Stimulated activated CD8-positive, alpha-beta memory T cell treated with anti-CD3 and anti-CD28 coated beads, Interleukin-4, amount 100 ng/mL, for 1 hour (primary cell): ENCODE data around the gene CD300E.
"Not testable (repeated sequence)": the region's sequence is repeated elsewhere in the genome, so short reads cannot be mapped to it uniquely, and the experiment has no call there.

Experiments used
- DNase-seq, 2 donors: peaks; one replicate each; pipeline ENCODE4 v3.0.0-alpha.2; 2020; ENCODE audit warnings: low read depth in 2 of 2, low spot score in 1 of 2

Gene CD300E

DNA sequence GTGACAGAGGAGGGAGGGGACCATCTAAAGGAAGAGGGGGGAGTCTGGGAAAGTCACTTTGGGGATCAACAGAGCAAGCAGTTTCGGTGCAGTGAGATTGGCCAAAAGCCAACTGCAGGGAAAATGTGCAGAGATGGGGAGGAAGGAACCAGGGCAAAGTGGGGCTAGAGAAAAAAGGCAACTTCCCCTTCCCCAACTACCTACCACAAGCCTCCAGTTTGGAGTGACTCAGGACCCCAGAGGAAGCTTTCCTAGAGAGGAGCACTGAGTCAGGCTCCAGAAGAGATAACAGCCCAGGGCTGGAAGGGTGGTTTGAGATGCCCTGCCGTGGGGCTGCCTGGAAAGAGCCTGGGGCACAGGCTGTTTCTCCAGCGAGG, 24.5 kb downstream of the CD300E start:
- DNase-seq = no peak

DNA sequence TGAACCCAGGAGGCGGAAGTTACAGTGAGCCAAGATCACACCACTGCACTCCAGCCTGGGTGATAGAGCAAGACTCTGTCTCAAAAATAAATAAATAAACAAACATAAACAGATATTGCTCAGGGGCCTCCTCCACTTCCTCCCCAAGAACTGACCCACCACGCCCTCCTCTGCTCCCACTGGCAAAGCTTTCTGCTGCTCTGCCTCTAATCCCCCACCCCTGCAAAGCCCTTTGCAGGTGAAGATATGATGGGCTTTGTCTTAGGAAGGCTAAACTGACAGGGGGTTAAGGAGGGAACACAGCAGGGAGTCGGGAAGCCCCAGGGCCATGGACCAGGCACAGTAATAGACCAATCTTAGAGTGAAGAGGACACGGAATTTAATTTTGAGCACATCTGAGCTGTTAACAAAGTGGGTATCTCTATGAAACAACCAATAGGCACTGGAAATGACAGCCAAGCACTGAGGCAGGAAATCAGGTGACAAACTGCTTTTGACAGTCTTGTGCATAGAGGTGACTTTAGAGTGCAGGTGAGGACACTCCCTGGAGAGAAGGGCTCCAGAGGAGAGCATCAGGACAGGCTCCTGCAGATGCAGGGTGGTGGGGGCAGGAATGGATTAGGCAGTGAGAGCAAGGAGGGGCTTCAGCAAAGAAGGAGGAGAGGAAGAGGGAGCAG, 25.1 kb downstream of the CD300E start:
- no peak for DNase-seq

DNA sequence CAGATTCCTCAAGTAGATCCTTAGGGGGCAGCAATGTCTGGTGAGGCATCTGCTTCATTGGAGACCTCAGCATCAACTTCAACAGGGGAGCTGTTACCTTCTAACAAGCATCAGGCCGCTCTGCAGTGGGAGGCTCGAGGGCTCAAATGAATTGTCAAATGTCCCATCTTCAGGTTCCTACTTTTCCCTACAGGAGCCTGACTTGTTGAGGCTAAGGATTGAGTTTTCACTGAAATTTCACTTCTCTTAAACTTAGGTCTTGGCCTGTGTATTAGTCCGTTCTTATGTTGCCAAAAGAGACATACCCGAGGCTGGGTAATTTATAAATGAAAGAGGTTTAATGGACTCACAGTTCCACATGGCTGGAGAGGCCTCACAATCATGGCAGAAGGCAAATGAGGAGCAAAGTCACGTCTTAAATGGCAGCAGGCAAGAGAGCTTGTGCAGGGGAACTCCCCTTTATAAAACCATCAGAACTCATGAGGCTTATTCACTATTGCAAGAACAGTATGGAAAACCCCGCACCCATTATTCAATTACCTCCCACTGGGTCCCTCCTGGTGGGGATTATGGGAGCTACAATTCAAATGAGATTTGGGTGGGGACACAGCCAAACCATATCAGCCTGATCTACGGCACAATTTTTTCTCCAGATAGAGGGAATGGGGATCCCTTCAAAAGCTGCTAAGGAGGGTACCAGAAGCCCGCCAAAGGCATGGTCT, 26.3 kb downstream of the CD300E start:
- no peak for DNase-seq

DNA sequence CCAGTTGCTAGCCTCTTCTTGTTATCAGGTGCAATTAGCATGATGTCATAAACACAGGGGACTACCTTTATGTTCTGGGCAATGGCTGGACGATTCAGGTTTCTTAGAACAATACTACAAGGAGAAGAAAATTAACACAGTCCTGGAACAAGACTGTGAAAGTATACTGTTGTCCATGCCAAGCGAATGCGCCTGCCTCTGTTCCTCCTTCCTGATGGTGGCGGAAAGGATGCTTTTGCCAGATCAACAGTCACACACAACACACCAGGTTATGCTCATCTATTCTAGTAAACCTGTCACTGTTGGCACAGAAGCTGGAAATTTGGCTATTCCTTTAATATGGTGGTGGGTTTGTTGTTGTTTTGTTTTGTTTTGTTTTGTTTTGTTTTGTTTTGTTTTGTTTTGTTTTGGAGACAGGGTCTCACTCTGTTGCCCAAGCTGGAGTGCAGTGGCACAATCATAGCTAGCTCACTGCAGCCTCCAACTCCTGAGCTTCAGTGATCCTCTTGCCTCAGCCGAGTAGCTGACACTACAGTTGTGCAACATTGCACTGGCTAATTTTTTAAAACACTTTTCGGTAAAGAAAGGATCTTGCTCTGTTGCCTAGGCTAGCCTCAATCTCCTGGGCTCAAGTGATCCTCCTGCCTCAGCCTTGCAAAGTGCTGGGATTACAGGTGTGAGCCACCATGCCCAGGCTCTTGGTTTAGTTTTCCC, 28.3 kb downstream of the CD300E start:
- no peak for DNase-seq

DNA sequence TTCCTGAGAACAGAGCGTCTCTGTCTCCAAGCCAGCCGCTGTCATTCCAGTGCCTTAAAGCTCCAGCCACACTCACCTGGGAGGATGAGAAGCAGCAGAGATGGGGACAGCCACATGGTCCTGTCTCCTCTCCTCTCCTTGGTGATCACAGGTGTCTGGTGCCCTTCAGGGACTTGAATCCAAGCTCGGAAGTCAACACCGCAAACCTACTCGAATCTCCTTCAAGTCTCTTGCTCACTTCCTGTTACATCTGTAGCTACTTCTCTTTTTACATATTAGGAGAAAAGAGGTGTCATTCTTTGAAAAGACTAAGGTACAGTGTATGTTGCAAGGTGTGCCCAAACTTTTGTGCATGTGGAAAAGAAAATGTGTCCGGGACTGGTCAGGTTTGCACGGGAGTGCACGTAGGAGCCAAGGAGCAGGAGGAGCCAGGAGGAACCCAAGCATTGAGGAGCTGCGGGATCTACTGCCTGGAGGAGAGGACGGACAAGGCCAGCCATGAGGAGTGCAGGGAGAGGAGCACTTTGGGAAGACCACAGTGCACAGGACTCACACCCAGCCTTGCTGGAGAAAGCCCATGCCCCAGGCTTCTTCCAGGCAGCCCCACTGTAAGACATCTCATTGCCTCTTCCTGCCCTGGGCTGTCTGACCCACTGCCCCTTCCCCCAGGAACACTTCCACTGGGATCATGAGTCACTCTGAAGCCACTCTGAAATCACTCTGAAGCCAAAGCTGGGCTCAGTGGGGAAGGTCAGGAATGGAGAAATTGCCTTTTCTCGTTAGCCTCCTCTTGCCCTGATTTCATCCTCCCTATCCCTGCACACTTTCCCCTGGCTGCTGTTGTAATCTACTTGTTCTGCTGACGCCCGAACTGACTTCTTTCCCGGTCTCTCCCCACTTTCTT, 31.2 kb downstream of the CD300E start, which contains the start of gene CD300LD:
Gene CD300LD (minus strand): TSS at position 197 of the 904 bp plus-strand sequence. CDS start 81 bp downstream, at position 116.
- no peak for DNase-seq

DNA sequence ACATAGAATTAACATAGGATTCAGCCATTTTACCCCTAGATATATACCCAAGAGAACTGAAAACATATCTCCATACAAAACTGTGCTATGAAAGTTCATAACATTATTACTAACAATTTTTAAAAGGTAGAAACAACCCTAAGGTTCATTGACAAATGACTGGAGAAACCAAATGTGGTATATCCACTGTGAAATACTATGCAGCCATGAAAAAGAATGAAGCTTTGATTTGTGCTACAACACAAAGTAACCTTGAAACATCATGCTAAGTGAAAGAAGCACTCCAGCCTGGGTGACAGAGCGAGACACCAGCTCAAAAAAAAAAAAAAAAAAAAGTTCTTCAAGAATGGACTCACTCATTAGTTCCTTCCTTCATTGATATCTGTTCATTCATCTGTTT, 32.0 kb downstream of the CD300E start:
- DNase-seq = no peak

DNA sequence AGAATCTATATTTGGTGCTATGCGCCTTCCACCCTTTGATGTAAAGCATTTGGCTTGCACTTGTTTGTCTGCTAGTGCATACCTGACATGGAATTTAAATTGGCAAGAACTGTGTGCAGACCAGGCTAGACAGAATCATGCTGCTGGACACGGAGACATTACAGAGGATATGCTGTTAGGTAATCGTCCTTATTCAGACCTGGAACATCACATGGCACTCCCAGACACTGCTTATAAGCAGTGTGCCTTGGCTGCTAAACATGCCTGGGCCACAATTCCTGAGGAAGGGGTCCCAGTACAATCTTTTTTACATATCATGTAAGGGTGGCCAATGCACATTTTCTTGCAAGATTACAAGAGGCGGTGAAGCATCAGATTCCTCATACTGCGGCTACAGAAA, 37.8 kb downstream of the CD300E start:
- DNase-seq = no peak

DNA sequence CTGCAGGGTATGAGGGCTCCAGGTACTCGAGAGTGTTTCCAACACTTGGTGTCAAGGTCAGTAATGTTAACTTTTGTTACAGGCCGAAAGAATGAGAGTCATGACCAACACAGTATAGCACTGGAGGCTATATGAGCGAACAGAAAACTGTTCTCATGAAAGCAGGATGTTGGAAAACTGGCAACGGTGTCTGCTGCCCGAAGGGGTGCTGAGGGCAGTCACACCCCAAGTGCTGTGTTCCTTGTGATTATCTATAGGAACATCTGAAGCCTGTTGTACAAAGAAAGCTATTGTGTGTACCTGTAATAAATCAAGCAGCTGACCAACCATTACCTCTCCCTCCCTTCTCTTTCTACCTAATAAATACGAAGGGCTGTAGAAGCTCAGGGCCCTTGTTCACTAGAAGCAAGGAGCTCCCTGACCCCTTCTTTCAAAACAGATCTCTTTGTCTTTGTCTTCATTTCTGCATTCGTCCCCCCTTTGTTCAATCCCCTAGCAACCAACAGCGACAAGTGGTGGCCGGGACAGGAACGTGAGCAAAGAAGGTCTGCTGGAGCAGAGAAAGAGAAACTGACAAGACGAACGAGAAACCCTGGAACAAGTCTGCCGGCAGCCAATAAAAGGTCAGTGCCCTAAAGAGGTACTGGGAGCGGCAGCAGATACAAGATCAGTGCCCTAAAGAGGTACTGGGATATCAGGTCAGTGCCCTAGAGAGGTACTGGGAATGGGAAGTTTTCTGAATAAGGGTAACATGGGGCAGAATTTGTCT, 39.1 kb downstream of the CD300E start:
- DNase-seq = no peak

DNA sequence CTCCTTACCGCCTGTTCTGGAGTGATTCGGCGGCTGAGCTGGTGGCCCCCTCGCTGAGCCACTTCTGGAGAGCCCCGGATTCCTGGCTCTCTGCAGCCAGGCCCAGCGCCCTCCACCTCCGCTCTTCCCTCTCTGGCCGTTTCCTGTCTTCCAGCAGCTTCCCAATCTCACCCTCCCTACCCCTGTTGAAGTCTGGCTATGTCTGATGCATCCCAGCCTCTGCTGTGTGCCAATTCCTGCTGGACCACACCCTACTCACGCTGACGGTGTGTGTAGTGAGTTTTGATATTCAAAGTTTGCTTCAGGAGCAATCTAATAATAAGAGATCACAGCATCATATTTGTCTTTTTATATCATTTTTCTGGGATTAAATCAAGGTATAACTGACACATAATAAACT, 40.9 kb downstream of the CD300E start:
- no peak for DNase-seq

DNA sequence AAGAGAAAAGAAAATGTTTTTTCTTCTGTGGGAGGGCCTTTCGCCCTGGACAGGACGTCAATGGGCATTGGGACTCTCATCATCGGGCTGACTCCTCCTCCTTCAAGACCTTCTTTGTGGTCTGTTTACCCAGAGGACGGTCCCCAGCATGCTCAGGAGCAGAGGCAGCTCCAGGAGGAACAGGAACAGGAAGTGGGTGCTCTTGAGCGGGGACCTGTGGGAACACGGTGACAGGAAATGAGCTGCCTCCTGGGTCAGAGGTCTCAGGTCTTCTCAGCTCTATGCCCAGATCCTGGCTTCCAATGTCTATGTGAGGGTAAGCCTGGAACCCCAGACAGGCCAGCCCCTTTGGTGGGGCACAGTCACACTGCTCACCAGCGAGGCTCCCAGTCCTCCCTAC, 43.6 kb downstream of the CD300E start:
- DNase-seq = no peak

DNA sequence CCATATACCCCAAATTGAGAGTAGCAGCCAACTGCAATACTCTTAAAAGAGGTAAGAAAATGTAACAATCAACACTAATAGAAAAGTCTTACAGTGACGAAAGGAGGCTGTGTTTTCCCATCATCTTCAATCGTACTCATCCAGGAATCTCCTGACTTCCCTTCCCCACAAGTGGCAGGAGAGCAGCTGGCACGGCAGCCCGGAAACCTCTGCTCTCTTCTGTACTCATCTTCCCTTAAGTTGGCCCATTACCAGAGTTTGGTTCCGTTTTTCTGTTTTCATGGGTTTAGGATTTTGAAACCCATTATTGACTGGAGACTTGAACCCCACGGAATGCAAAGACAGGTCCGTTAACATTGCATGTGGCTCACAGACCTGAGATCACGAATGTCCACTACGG, 44.6 kb downstream of the CD300E start:
- DNase-seq = no peak

DNA sequence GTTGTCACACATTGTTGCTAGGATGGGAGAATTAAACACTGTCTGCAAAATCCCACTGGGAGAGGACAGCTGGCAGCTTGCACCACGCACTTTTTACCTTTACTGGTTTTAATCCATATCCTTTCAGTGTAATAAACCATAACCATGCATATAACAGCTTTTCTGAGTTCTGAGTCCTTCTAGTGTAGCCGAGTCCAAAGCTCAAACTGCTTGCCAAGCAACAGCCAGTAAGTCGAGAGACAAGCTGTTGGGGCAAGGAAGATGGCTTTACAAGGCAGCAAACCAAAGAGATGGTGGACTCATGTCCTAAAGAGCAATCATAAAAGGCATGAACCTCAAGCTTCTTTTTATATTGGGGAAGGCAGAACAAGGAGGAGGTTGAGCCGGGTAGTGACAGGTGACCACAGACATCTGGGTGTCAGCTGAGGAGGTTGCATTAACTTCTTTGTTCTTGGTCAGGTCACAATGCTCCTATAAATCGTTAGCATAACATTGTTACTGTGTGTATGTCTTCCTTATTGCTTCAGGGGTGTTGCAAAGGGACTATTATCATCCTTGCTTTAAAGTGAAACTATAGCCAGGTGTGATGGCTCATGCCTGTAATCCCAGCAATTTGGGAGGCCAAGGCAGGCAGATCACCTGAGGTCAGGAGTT, 48.9 kb downstream of the CD300E start:
- DNase-seq = no peak

DNA sequence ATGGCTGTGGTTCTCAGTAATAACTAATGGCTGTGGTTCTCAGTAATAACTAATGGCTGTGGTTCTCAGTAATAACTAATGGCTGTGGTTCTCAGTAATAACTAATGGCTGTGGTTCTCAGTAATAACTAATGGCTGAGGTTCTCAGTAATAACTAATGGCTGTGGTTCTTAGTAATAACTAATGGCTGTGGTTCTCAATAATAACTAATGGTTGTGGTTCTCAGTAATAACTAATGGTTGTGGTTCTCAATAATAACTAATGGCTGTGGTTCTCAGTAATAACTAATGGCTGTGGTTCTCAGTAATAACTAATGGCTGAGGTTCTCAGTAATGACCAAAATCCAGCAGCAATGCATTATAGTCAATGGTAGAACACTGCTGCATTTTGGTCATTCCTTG, 49.9 kb downstream of the CD300E start:
- not testable (repeated sequence) for DNase-seq

DNA sequence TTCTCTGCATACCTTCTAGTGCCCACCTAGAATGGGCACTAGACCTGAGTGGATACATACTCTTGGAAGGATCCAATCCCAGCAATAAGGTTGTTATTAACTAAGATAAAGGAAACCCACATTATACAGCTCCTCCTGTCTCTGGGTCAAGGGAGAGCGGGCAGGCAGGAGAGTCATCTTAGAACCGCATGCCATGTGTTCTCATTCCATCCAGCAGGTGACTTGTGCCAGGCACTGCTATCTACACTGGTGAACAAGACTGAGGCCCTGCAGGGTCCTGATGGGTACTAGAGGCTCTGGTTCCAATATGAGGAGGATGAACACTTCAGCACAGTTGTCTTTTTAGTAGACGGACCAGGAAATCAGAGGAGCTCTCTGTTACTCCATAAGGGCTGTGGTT, 50.4 kb downstream of the CD300E start:
- no peak for DNase-seq

DNA sequence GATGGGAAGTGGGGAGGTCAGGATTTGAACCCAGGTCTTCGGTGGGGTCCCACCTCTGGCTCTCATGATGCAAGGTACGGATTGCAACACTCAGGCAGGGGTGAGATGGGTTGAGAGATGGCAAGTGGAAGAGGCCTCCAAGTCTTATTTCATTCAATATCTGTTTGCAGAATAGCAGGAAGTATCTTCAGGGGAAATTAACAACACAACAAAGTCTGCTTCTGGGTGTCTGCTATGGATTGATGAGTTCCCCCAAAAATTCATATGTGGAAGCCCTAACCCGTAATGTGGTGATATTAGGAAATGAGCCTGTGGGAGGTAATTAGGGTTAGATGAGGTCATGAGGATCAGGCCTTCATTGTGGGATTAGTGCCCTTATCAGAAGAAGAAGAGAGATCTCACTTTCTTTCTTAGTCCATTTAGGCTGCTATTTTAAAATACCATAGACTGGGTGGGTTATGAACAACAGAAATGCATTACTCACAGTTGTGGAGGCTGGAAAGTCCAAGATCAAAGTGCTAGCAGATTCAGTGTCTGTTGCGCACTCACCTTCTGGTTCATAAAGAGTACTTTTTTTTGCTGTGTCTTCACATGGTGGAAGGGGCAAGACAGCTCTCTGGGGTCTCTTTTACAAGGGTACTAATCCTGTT, 51.8 kb downstream of the CD300E start:
- DNase-seq = no peak

DNA sequence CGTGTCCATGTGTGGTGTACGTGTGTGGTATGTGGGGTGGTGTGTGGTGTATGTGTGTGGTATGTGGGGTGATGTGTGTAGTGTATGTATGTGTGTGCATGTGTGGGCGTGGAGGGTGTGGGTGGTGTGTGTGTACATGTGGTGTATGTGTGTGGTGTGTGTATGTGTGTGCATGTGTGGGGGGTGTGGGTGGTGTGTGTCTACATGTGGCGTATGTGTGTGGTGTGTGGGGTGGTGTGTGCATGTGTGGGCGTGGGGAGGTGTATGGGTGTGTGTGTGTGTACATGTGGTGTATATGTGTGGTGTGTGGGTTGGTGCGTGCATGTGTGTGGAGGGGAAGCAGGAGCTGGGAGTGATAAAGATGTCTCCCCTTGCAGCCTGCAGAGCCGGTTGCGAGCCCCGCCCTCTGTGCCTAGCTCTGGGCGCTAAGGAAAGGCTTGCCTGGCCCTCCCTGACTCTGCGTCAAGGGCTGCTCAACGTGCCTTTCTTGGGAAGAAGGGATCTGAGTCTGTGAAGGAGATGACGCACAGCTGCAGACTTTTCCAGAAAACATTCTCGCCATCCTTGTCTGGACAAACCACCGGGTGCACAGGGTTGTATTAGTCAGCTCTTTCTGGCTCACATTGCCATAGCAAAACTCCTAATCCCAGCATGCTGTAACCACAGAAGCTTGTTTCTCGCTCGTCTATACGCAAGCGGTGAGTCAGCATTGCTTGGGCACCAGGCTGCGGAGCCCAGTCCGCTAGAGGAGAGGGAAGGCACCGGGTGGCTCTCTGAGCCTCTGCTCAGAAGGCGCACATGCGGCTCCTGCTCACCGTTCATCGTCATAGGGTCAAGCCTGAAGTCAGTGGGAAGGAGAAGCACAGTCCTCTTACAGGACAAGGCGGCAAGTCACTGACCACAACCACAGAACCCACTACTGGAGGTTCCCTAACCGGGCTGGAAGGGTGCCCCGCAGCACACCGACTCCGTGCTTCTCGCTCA, 54.2 kb downstream of the CD300E start:
- no peak for DNase-seq

DNA sequence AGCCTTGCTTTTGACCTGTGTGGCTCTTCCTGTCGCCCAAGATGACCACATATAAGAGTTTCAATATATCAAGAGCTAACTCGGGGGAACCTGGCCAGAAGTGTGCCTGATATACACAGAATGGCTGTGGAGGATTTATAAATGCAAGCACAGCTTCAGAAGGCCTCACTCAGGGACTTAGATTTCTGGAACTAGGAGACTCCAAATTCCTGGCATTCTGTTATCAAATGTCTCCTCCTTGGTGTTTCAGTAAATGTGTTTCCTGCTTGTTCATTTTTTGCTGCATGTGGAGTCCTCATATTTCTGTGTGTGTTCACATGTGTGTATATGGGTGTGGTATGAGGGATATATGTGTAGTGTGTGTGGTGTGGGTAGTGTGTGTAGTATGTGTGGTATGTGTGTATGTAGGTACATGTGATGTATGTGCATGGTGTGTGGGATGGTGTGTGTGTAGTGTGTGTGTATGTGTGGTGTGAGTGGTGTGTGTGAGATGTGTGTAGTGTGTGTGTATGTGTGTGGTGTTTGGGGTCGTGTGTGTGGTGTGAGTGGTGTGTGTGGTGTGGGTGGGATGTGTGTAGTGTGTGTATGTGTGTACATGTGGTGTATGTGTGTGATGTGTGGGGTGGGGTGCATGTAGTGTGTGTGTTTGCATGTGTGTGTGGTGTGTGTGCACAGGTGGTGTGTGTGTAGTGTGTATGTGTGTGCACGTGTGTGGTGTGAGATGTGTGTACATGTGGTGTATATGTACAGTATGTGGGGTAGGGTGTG, 55.2 kb downstream of the CD300E start:
- no peak for DNase-seq

DNA sequence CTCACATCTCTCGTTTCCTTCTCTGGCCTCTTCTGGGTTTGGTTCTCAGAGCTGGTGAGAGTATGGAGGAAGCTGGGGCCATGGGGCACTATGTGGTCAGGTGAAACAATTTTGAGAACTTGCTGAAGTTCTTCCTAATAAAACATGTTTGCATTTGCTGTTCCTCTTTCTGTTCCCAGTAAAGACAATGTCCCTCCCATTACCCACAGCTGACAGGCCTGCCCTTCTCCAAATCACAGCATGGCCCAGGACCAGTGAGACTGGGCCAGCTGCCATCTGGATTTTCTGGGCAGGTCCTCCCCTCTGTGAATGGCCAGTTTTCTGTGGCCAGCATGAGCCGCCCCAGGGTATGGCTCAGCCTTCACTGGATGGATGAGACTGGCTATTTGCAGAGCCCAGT, 56.1 kb downstream of the CD300E start, which contains the start of gene CD300H:
Gene CD300H (minus strand): TSS at position 113 of the 400 bp plus-strand sequence.
- DNase-seq = no peak
